Fibroblast of mammary gland (primary cell): Measurements from ENCODE around the gene HORMAD2.

ENCODE experiments used
- DNase-seq: peaks from one replicate; pipeline ENCODE4 v3.0.0-alpha.2; 2010; ENCODE audit warnings: low read depth
- H3K4me3 ChIP-seq: 2 replicates; pipeline ENCODE4 v1.5.1; 2011; ENCODE audit warnings: low read depth, mild to moderate bottlenecking, low read length, moderate library complexity; ENCODE audit not compliant: control insufficient read depth
- CTCF ChIP-seq: conservative IDR thresholded peaks from 2 replicates; pipeline ENCODE4 v1.5.1; 2011; ENCODE audit warnings: low read depth, low read length, inconsistent platforms; ENCODE audit not compliant: control insufficient read depth, insufficient read depth

The HORMAD2 gene

DNA sequence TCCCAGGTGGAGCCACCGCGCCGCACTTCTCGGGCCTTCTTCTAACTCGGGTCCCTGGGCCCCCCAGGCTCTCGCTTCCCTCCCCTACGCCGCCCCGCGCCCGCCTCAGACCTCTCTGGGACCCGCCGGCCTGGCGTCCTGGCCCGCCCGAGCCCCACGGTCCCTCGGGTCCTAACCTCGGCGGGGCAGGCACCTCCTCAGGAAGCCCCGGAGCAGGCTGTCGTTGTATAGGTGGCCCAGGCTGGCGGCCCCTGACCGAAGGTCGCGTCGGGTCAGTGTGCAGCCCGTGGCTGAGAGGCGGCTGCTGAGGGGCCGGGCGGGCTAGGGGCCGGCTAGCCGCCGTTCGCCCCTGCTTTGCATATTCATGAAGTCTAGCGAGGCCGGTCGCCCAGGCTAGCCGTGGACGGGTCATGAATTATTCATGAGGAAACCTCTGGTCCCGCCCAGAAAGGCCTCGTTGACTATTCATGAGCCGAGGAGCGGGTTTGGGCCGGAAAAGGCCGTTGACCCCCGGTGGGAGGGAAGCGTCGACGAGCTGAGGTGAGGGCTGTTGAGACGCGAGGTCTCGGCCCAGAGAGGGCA lies at the start of gene HORMAD2:
Gene HORMAD2, plus strand, starts transcription at position 513 of the 582 bp plus-strand sequence. CDS start 13,489 bp downstream, outside the sequence.
- TF ChIP-seq CTCF = no peak
- no peak within 1 kb of the TSS for H3K4me3 ChIP-seq
- peak; percentile 19 for DNase-seq

GRCh38 chr22:30031328-30031727 lies 48.9 kb upstream of the HORMAD2 start:
- H3K4me3 ChIP-seq = no peak overlapping the region
- DNase-seq = no peak
- no peak for TF ChIP-seq CTCF

DNA sequence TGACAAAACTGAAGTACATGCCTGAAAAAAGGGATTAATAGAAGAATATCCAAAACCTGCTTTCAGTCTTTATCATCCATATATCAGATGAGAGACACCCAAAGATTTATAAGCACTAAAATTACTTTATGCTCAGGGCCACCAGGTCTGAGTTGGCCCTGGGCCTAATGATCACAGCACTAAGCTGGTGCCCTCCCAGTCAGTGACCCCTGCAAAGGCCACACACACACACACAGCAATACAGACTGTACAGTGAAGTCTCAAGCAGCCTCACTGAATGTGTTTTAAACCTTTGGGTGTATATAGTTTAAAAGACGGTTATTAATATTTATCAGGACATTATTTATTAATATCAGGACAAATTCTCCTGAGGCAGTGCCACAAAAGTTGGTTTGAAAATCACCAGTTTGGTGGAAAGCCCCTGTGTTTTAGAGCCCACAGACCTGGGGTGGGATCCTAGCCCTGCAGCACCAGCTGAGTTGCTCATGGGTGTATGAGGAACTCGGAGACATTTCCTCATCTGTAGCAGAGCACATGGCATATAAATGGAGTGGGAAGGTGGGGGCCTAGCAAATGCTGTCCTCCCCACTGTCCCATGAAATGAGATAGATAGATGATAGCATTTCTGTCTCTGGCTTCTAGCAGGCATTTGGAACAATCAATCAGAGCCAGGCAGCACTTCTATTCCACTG lies 48.4 kb upstream of the HORMAD2 start:
- no peak overlapping the region for H3K4me3 ChIP-seq
- DNase-seq = no peak
- TF ChIP-seq CTCF = no peak

GRCh38 chr22:30033137-30033536 lies 47.1 kb upstream of the HORMAD2 start:
- no peak for TF ChIP-seq CTCF
- DNase-seq = no peak
- no peak overlapping the region for H3K4me3 ChIP-seq

GRCh38 chr22:30033901-30034300 lies 46.4 kb upstream of the HORMAD2 start:
- no peak for TF ChIP-seq CTCF
- no peak for DNase-seq
- no peak overlapping the region for H3K4me3 ChIP-seq

GRCh38 chr22:30036656-30037055 lies 43.6 kb upstream of the HORMAD2 start:
- no peak for TF ChIP-seq CTCF
- no peak for DNase-seq

DNA sequence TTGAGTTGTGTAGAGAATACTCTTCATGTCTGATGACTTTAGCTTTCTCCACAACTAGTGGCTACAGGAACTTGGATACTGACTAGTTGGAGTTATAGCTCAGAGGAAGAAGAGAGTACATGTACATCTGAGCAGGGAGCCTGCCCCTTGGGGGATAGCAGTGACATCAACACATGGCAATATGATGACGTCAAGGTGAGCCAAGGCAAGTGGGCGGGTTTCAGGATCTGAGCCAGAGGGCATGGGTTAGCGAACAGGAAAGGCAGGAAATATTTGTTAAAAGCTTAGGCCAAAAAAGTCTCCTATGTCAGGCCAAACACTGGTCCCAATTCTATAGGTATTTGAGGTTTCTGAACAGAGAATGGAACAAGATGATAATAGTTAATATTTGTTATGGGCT lies 42.0 kb upstream of the HORMAD2 start:
- peak; percentile 96 for DNase-seq
- no peak overlapping the region for H3K4me3 ChIP-seq
- TF ChIP-seq CTCF = no peak

More at GRCh38 chr22:30036656-30037055, 43.6 kb upstream of the HORMAD2 start:
- no peak overlapping the region for H3K4me3 ChIP-seq
